Activated CD8-positive, alpha-beta memory T cell treated with anti-CD3 and anti-CD28 coated beads for 4 hours (primary cell): Measurements from ENCODE around the gene SLC16A2.
A peak's percentile ranks its signal among the peaks of the same experiment; 100 is the strongest.
"Not testable (repeated sequence)": the region's sequence is repeated elsewhere in the genome, so short reads cannot be mapped to it uniquely, and the experiment has no call there.

Source experiments
- DNase-seq, 2 donors: peaks; one replicate each; pipeline ENCODE4 v3.0.0-alpha.2; 2020; ENCODE audit warnings: low read depth in 2 of 2

Gene SLC16A2

GRCh38 chrX:74446876-74447275, 25.6 kb downstream of the SLC16A2 start:
- DNase-seq, result no peak

- no peak for DNase-seq
Observed at GRCh38 chrX:74448669-74449068, 27.4 kb downstream of the SLC16A2 start.

GRCh38 chrX:74449322-74449936, 28.1 kb downstream of the SLC16A2 start:
- DNase-seq, result peak in 1 of 2 donors; percentile 2

- no peak for DNase-seq
Observed at GRCh38 chrX:74449937-74450330, 28.6 kb downstream of the SLC16A2 start.

- no peak for DNase-seq
Observed at GRCh38 chrX:74450803-74451449, 29.6 kb downstream of the SLC16A2 start.

DNA sequence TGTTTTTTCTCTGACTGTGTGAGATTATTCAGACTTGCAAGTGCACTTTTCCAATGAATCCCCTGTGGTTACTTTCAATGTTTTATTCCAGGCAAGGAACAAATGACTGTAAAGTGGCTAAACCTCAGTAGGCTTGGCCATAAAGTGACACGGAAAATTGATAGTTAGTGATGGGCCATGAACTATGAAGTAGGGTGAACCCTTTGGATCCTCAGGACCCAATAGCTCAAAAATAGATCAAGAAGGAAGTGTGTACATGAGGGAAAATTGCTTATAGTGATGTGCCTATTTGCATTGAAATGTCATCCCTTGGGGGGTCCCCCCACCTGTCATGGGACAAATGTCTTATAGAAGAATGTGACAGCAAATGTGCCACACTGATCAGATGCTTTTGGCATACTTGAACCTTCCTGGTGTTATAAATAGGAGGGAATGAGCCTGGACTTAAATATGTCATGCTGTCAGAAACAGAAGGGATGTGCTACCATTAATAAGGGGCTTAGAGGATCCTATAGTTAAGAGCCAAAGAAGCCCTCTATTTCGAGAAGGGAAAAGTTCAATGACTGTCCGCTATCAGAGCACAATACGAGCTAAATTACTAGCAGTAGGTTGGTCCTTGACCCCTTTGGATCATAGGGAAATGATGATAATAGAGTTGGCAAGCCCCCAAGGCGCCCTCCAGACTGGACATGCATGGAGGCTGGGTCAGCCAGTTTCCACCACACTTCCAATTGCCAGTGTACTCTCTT, 30.3 kb downstream of the SLC16A2 start:
- DNase-seq, result no peak

- no peak for DNase-seq
Observed at GRCh38 chrX:74452199-74452481, 30.8 kb downstream of the SLC16A2 start.

GRCh38 chrX:74453178-74453577, 31.9 kb downstream of the SLC16A2 start:
- no peak for DNase-seq

GRCh38 chrX:74454233-74454632, 32.9 kb downstream of the SLC16A2 start:
- DNase-seq, result not testable (repeated sequence)

DNA sequence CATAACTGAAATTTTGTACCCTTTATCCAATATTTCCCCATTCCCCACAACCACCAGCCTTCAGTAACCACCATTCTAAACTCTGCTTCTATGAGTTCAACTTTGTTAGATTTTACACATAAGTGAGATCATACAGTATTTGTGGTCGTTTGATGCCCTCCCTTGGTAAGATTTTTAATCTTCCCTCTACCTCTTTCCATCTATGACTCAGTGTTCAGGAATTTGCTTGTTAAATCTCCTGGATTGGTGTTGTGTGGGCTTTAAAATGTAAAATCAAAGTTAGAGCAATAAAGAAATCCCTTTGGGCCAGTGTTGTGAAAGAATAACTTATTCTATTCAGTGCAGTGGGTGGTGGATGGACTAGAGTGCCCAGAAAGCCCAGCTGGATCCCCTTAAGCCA, 37.4 kb downstream of the SLC16A2 start:
- DNase-seq, result no peak

DNA sequence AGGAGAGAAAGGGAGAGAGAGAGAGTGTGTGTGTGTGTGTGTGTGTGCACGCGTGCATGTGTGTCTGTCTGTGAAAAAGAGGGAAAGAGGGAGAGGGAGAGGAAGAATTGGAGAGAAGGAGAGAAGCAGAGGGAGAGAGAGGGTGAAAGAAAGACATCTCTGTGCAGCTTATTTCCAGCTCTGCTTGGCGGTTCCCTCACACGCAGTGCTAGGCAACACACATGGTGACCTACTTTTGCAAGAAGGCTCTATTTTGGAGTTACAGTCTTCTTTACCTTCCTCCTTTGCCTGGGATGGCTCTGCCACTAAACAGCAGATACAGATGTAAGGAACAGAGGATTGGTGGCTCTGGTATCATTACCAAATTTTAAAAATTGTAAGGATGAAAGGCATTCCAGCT, 40.1 kb downstream of the SLC16A2 start:
- no peak for DNase-seq

DNA sequence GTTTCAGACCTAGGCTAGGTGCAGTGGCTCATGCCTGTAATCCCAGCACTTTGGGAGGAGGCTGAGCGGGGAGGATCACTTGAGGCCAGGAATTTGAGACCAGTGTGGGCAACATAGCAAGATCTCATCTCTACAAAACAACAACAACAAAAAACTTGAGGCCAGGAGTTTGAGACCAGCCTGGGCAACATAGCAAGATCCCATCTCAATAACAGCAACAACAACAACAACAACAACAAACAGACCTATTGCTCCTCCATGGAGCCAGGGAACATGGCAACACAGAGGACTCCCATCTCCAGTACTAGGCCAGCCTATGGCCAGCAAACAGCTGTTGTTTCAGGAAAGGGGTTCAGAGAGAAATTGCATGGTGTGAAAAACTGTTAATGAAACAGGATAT, 43.4 kb downstream of the SLC16A2 start:
- no peak for DNase-seq

GRCh38 chrX:74465424-74465823, 44.1 kb downstream of the SLC16A2 start:
- DNase-seq, result no peak

- DNase-seq, result no peak
Observed at GRCh38 chrX:74467656-74468055, 46.4 kb downstream of the SLC16A2 start.

- not testable (repeated sequence) for DNase-seq
Observed at GRCh38 chrX:74473116-74473515, 51.8 kb downstream of the SLC16A2 start.

- no peak for DNase-seq
Observed at GRCh38 chrX:74490247-74490646, 69.0 kb downstream of the SLC16A2 start.

GRCh38 chrX:74492720-74493201, 71.5 kb downstream of the SLC16A2 start:
- no peak for DNase-seq

DNA sequence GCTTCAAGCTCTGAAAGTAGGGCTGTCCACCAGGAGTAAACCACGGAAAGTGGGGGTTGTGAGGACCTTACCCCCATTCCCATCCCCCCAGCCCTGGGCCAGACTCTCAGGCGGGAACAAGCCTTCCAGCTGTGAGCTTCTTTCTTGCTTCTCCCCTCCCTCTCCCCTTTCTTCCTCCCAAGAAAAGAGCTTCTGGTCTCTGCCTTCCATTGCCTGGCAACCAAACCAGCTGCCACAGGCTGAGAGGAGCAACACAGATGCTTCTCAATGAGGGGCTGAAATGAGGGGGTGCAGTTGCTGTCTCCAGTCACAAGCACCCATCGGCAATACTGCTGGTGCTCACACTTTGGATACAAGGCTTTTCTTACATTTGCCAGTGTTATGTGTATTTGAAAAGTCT, 72.5 kb downstream of the SLC16A2 start:
- no peak for DNase-seq

DNA sequence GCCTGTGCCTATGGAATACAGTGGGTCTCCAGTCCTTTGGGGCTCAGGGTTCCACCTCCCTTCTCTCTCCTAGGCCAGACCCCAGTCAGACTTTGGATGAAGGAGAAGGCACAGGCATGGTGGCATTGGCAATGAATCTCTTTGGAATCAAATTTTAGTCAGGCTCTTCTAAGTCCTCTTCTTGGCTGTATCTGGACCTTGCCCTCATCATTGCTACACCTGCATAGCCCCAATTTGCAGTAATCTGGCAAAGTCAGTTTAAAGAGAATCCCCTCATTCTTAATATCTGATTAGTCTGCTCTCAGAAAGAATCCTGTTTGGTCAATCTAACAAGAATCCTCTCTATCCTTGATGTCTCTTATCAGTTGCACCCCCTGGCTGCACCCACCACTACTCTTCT, 77.6 kb downstream of the SLC16A2 start:
- DNase-seq, result no peak

GRCh38 chrX:74500067-74500466, 78.8 kb downstream of the SLC16A2 start:
- DNase-seq, result no peak

- no peak for DNase-seq
Observed at GRCh38 chrX:74500555-74500954, 79.3 kb downstream of the SLC16A2 start.

GRCh38 chrX:74505437-74505836, 84.1 kb downstream of the SLC16A2 start:
- DNase-seq, result no peak
